ENCODE data around the gene SIMC1.

DNA sequence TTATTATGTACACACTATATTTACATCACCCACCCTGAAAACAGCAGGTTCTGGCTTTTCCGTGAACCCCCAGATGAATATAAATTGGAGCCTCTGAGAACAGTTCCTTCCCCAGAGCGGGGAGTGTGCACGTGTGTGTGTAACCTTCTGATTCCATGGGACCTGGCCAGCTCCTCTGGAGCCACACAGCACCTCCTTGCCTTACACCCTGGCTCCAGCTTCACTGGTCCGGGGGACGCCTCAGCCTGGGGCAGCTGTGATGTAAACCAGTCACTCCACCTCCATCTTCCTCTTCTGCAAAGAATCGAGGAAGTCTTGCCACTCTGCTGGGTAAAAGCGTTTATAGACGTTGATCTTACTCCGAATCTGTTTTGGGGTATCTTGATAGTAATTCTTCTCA lies 145.7 kb downstream of the SIMC1 start:
- TF ChIP-seq, protein P1, sequence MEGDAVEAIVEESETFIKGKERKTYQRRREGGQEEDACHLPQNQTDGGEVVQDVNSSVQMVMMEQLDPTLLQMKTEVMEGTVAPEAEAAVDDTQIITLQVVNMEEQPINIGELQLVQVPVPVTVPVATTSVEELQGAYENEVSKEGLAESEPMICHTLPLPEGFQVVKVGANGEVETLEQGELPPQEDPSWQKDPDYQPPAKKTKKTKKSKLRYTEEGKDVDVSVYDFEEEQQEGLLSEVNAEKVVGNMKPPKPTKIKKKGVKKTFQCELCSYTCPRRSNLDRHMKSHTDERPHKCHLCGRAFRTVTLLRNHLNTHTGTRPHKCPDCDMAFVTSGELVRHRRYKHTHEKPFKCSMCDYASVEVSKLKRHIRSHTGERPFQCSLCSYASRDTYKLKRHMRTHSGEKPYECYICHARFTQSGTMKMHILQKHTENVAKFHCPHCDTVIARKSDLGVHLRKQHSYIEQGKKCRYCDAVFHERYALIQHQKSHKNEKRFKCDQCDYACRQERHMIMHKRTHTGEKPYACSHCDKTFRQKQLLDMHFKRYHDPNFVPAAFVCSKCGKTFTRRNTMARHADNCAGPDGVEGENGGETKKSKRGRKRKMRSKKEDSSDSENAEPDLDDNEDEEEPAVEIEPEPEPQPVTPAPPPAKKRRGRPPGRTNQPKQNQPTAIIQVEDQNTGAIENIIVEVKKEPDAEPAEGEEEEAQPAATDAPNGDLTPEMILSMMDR (IDR thresholded peaks at IDR 0.05; ENCODE audit: low read length), result no peak
- no peak for TF ChIP-seq EZH2 (IDR thresholded peaks at IDR 0.05; ENCODE audit: borderline replicate concordance, low read length)
